HG03060 (cell line): ENCODE results near the gene MAP1S.
"Not testable (repeated sequence)": the region's sequence is repeated elsewhere in the genome, so short reads cannot be mapped to it uniquely, and the experiment has no call there.

Source experiments
- ATAC-seq: cut with Tn5 transposase; IDR thresholded peaks from one replicate; pipeline ENCODE4 v1.9.1; 2021; ENCODE audit warnings: low read depth, moderate number of reproducible peaks; ENCODE audit not compliant: unreplicated experiment

MAP1S gene

DNA sequence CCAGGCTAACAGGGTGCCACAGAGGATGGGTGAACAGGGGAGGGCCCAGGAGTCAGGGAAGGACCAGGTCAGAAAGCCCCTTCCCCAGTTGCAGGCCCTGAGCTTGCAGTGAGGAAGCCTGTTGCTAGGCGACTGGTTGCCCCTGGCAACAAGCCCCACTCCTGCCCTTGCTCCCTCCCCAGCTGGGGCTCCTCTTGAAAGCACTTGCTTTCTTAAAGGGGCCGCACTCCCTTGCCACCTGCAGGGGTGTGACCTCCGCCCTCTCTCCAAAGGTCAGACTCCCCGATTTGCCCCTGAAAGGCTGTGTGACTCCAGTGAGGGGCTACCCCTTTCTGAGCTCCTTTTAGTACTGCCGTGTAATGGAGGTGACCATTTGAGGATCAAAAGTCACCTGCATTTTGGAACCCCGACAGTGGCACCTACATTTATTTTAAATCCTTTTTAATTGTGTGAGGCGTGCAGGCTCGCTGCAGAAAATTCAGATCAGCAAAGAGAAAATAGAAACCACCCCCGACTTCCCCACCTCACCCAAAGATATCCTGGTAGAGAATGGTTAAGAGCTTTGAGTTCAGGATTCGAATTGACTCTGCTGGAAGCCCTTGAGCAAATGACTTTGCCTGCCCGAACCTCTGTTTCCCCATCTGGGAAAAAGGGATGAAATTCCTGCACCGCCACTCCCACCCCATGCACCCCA is 36.8 kb downstream of the MAP1S start:
- no peak for ATAC-seq

DNA sequence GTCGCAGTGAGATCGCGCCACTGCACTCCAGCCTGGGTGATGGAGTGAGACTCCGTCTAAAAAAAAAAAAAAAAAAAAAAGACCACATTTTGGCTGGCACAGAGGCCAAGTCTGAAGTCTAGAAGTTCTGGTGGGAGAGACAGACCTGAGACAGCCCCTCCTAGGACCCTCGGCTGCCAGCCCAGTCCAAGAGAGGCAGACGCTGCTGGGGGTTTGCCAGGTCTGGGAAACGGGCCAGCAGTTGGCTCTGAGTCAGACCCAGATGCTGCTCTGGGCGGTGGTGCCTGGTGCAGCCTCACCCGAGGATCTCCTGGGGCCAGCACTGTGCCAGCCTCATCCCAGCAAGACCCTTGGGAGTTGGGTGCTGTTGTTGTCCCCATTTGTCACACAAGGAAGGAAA is 37.8 kb downstream of the MAP1S start:
- no peak for ATAC-seq

DNA sequence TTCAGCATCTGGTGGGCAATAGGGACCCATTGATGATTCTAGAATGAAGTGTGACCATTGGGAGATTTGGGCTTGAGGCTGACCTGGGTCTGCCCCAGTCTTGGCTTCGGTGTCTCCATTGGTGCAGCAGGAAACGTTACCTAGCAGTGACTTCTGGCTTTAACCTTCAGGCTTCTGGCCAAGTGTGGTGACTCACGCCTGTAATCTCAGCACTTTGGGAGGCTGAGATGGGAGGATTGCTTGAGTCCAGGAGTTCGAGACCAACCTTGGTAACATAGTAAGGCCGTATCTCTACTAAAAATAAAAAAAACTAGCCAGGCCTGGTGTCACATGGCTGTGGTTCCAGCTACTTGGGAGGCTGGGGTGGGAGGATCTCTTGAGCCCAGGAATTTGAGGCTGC is 39.2 kb downstream of the MAP1S start:
- no peak for ATAC-seq

GRCh38 chr19:17761148-17761547 is 41.9 kb downstream of the MAP1S start:
- ATAC-seq, result no peak

GRCh38 chr19:17762505-17763229 is 43.4 kb downstream of the MAP1S start:
- ATAC-seq, result no peak

DNA sequence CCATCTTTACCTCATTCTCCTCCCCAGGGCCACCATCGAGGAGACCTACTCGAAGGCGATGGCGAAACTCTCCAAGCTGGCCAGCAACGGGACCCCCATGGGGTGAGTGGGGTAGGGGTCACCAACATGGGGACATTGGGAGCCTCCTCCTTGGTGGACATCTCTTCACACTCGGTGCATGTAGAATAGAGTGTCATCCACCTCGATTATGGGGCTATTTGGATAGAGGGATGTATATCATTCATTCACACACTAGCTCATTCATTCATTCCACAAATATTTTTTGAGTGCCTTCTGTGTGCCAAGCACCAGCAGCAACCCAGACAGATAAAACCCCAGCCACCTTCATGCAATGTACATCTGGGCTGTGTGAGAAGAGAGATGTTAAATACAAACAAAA is 45.1 kb downstream of the MAP1S start:
- ATAC-seq, result no peak

DNA sequence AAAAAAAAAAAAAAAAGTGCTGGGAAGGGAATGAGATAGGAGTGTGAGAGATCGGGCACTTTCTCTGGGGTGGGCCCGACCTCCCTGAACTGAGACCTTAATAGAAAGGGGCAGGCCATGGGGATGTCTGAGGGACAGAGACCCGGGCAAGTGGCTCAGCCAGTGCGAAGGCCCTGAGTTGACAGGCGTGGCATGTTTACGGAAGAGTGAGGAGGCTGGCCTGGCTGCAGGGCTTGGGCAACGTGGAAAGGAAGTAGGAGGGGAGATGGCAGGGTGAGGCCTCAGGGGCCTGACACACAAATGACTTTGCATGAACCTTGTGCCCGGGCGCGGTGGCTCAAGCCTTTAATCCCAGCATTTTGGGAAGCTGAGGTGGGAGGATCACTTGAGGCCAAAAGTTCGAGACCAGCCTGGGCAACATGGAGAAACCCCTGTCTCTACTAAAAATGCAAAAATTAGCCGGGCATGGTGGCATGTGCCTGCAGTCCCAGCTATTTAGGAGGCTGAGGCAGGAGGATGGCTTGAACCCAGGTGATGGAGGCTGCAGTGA is 45.9 kb downstream of the MAP1S start:
- ATAC-seq, result no peak

DNA sequence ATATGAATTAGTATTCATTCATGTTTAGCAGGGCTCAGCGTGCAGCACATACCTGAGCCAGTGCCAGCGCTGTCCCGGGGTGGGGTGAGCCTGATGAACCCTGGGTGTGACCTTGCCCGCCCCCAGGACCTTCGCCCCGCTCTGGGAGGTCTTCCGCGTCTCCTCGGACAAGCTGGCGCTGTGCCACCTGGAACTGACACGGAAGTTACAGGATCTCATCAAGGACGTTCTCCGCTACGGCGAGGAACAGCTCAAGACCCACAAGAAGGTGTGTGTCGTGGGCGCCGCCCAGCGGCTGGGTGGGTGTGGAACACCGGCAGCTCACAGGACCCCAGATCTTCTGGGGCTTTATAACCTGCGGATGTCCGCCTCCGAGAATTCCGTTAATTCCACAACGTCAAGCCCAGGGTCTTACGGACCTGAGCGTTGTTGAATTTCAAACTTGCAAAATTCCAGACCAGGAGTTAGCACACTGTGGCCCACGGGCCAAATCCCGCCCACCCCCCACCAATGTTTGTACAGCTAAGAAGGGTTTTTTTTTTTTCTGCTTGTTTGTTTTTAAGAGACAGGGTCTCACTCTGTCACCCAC is 47.4 kb downstream of the MAP1S start:
- ATAC-seq, result no peak

DNA sequence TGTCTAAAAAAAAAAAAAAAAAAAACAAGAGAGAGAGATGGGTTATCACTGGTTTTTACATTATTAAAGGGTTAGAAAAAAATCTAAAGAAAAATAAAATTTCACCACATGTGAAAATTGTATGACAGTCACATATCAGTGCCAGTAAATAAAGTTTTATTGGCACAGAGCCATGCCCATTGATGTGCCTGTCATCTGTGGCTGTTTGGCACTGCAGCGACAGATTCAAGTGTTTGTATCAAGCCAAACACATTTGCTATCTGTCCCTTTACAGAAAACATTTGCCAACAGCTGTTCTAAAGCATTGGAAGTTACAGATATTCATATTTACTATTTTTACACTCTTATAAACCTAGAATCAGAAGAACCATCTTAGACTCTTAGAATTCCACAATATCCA is 48.3 kb downstream of the MAP1S start:
- ATAC-seq, result no peak

GRCh38 chr19:17770613-17771012 is 51.3 kb downstream of the MAP1S start:
- no peak for ATAC-seq

GRCh38 chr19:17772172-17772571 is 52.9 kb downstream of the MAP1S start:
- ATAC-seq, result no peak

DNA sequence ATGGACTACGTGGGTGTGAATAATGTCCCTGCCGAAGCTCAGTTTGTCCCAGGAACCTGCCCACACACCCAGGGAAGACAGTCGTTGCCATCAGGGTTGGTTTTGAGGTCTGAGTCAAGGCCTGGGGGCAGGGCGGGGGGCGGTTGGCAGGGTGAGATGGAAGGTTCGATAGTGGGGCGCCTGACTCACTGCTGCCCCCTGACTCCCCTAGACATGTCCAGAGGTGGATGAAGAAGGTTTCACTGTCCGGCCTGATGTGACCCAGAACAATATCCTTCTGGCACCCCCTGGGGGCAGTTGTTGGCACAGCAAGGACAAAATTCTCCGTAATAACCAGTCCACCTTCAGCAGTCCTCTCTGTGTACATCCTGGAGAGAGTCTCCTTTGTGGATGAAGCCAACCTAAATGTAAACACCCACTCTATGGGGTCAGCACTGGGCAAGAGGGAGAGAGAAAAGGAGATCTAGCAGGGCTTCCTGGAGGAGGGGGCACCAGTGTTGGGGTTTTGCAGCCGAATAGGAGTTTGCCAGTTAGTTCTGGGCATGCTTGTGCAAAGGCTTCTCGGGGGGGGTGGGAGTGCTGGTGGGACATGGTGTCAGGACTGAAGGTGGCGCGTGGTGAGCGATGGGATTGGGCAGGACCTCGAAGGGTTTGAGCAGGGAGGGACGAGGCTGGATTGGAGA is 56.1 kb downstream of the MAP1S start:
- no peak for ATAC-seq

DNA sequence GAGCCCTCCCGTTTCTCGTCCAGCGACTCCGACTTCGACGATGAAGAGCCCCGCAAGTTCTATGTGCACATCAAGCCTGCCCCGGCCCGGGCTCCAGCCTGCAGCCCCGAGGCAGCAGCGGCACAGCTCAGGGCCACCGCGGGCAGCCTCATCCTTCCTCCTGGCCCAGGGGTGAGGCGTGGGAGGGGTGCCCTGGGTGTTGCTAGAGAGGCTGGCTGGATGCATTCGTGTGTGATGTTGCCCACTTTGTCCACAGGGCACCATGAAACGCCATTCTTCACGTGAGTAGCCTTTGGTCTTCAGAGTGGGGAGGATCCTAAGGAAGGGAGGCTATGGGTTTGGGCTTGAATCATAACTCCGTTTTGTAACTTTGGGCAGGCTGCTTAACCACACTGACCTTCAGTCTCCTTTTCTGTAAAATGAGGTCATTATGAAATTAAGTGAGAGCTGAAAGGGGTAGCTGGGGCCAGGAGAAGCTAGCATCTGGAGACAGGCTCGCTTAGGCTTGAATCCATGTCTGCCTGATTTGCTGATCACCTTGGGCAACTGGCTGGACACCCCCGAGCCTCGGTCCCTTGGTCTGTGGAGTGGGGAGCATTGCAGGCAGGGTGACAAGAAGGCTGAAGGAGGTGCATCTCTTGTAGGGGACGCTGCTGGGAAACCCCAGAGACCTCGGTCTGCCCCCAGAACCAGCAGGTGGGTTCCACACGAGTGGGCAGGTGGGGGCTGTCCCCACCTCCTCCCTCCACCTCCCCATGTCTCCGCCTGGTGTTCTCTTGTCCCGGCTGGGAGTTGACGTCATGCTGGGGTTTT is 56.9 kb downstream of the MAP1S start:
- peak; percentile 50 for ATAC-seq

- ATAC-seq, result not testable (repeated sequence)
Observed at GRCh38 chr19:17777840-17778239, 58.6 kb downstream of the MAP1S start.

GRCh38 chr19:17778251-17778967 is 59.1 kb downstream of the MAP1S start:
- no peak for ATAC-seq

- no peak for ATAC-seq
Observed at GRCh38 chr19:17778968-17779929, 60.0 kb downstream of the MAP1S start.

GRCh38 chr19:17780781-17781180 is 61.5 kb downstream of the MAP1S start:
- no peak for ATAC-seq

GRCh38 chr19:17783721-17784120 is 64.4 kb downstream of the MAP1S start:
- not testable (repeated sequence) for ATAC-seq
